HepG2 (cell line): Measurements from ENCODE around the gene ZNF213. TPM values are rescaled to one million over a fixed set of nuclear protein-coding genes. Genes with fewer than 3 reads are reported as not detected.

ENCODE experiments used
- AGO1 ChIP-seq: fragments of 200-400 bp; formaldehyde crosslinking; IDR thresholded peaks from 2 replicates; pipeline ENCODE4 v1.6.1; 2017; ENCODE audit warnings: mild to moderate bottlenecking, low read depth, low read length, moderate library complexity; ENCODE audit not compliant: poor library complexity, severe bottlenecking
- BRF2 ChIP-seq: sonication (generic); formaldehyde crosslinking; IDR thresholded peaks from 2 replicates; pipeline ENCODE4 v1.8.1; 2022; ENCODE audit warnings: mild to moderate bottlenecking, missing genetic modification reagents
- CHD4 ChIP-seq: fragments of 200-600 bp; sonication (generic); IDR thresholded peaks from 2 replicates; pipeline ENCODE4 v1.7.0; 2017; ENCODE audit warnings: mild to moderate bottlenecking, low read length, borderline replicate concordance
- FOXJ3 ChIP-seq: sonication (generic); formaldehyde crosslinking; IDR thresholded peaks from 2 replicates; pipeline ENCODE4 v1.4.0; 2020; ENCODE audit warnings: missing genetic modification reagents, mild to moderate bottlenecking, borderline replicate concordance
- HOXA9 ChIP-seq: sonication (generic); formaldehyde crosslinking; IDR thresholded peaks from 2 replicates; pipeline ENCODE4 v1.8.1; 2022; ENCODE audit warnings: missing genetic modification reagents, mild to moderate bottlenecking, moderate library complexity, borderline replicate concordance
- KMT2B ChIP-seq: IDR thresholded peaks from 2 replicates; pipeline ENCODE4 v1.6.1; 2016; ENCODE audit warnings: missing genetic modification reagents, missing compliant biosample characterization
- NAIF1 ChIP-seq: sonication (generic); formaldehyde crosslinking; IDR thresholded peaks from 2 replicates; pipeline ENCODE4 v1.5.0; 2020; ENCODE audit warnings: mild to moderate bottlenecking, missing genetic modification reagents, borderline replicate concordance
- RORA ChIP-seq: sonication (generic); formaldehyde crosslinking; IDR thresholded peaks from 2 replicates; pipeline ENCODE4 v1.5.0; 2020; ENCODE audit warnings: mild to moderate bottlenecking, missing genetic modification reagents, moderate library complexity
- SIN3B ChIP-seq: fragments of 150-350 bp; IDR thresholded peaks from 2 replicates; pipeline ENCODE4 v1.6.1; 2014; ENCODE audit warnings: low read length
- SOX5 ChIP-seq: IDR thresholded peaks from 2 replicates; pipeline ENCODE4 v1.6.1; 2016; ENCODE audit warnings: borderline replicate concordance
- SUZ12 ChIP-seq: fragments of 150-350 bp; IDR thresholded peaks from 2 replicates; pipeline ENCODE4 v1.6.1; 2014; ENCODE audit warnings: low read depth, low read length
- TERF1 ChIP-seq: sonication (generic); formaldehyde crosslinking; IDR thresholded peaks from 2 replicates; pipeline ENCODE4 v1.8.0; 2022; ENCODE audit warnings: mild to moderate bottlenecking, missing genetic modification reagents, moderate library complexity
- TFDP2 ChIP-seq: sonication (generic); formaldehyde crosslinking; IDR thresholded peaks from 2 replicates; pipeline ENCODE4 v1.4.0; 2020; ENCODE audit warnings: missing genetic modification reagents
- TSC22D2 ChIP-seq: sonication (generic); formaldehyde crosslinking; IDR thresholded peaks from 2 replicates; pipeline ENCODE4 v1.5.1; 2020; ENCODE audit warnings: missing genetic modification reagents, mild to moderate bottlenecking, borderline replicate concordance
- U2AF1 ChIP-seq: fragments of 200-400 bp; formaldehyde crosslinking; optimal IDR thresholded peaks from 2 replicates; pipeline ENCODE3; 2017; ENCODE audit warnings: mild to moderate bottlenecking, low read depth, low read length
- ZBTB38 ChIP-seq: sonication (generic); formaldehyde crosslinking; IDR thresholded peaks from 2 replicates; pipeline ENCODE4 v1.5.1; 2020; ENCODE audit warnings: mild to moderate bottlenecking, missing genetic modification reagents
- ZBTB42 ChIP-seq: sonication (generic); formaldehyde crosslinking; IDR thresholded peaks from 2 replicates; pipeline ENCODE4 v1.5.0; 2020; ENCODE audit warnings: mild to moderate bottlenecking, missing genetic modification reagents
- ZNF234 ChIP-seq: sonication (generic); formaldehyde crosslinking; conservative IDR thresholded peaks from 2 replicates; pipeline ENCODE4 v1.5.1; 2020; ENCODE audit warnings: mild to moderate bottlenecking, missing genetic modification reagents
- ZNF543 ChIP-seq: sonication (generic); formaldehyde crosslinking; IDR thresholded peaks from 2 replicates; pipeline ENCODE4 v1.4.0; 2020; ENCODE audit warnings: mild to moderate bottlenecking, missing genetic modification reagents
- ZNF552 ChIP-seq: sonication (generic); formaldehyde crosslinking; IDR thresholded peaks from 2 replicates; pipeline ENCODE4 v1.9.0; 2022; ENCODE audit warnings: missing genetic modification reagents, mild to moderate bottlenecking, borderline replicate concordance
- ZNF576 ChIP-seq: sonication (generic); formaldehyde crosslinking; IDR thresholded peaks from 2 replicates; pipeline ENCODE4 v1.4.0; 2020; ENCODE audit warnings: mild to moderate bottlenecking, missing genetic modification reagents
- polyA plus RNA-seq, 8 experiments: library from polyadenylated mRNA; depleted of rRNA in 3 of 8; stranded (reverse) in 7 of 8; unstranded in 1 of 8; fragments of >200 nt; fragmentation: Illumina TruSeq in 4 of 8; extraction: Trizol in 4 of 8; gene quantifications; 2 replicates each; pipeline versions ENCODE4 v1.2.1 to v1.2.3, GENCODE V29; 2011 to 2016; ENCODE audit warnings: low read depth in 4 of 8, missing spikeins in 1 of 8, mixed read lengths in 1 of 8; ENCODE audit not compliant: insufficient read depth in 1 of 8
- total RNA-seq, 5 experiments: library from RNA; depleted of rRNA; stranded (reverse); fragments of >200 nt; fragmentation: Illumina TruSeq; extraction: Trizol; gene quantifications; 2 replicates each; pipeline ENCODE4 v1.2.3, GENCODE V29; 2016; ENCODE audit warnings: low read depth in 1 of 5
- TF ChIP-seq, protein P1 (sequence below): sonication (generic); formaldehyde crosslinking; IDR thresholded peaks from 2 replicates; pipeline ENCODE4 v1.4.0; 2020; ENCODE audit warnings: mild to moderate bottlenecking, missing genetic modification reagents
- TF ChIP-seq, protein P2 (sequence below): sonication (generic); formaldehyde crosslinking; IDR thresholded peaks from 2 replicates; pipeline ENCODE4; 2020; ENCODE audit warnings: missing genetic modification reagents, mild to moderate bottlenecking, borderline replicate concordance

Gene ZNF213
- total and polyA plus RNA-seq, 2 of the 13 experiments (the other 11 are each of a cell fraction or from before 2014, with no cell fraction given): 0.59 to 0.97 TPM

DNA sequence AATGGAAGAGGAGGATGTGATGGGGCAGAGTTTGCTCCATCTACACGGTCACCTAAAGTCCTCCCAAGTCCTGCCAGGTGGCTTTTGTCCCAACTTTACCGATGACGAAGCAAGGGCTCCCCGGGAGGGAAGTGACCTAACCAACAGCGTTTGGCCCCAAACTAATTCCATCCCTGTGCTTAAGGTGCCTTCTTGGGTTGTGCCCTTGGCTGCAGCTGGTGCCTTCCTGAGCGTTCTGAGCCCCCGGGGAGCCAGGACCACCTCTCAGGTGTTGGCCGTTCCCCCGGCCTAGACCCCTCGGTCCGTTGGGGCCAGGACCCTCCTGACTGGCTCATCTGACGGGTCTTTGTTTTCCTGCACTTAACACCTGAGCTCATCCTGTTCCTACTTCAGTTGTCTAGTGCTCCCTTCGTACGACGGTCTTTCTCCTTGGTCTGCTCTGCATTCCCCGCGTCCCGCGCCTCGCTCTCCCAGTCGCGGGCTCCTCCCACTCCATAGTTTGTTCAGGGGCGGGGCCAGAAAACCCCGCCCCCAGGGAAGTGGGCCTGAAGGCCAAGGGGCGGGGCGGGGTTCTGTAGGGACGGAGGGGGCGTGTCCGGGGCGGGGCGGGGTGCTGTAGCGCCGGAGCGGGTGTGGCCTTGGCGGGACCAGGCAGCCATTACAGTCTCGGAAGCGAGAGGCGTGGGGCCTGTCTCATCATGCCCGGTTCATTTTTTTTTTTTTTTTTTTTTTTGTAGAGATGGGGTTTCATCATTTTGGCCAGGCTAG lies 34.9 kb upstream of the ZNF213 start (continued):
- TF ChIP-seq, protein P1, sequence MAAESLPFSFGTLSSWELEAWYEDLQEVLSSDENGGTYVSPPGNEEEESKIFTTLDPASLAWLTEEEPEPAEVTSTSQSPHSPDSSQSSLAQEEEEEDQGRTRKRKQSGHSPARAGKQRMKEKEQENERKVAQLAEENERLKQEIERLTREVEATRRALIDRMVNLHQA (CRISPR knock-in tag): no peak
- TF ChIP-seq FOXJ3 (CRISPR knock-in tag) (no peak), AGO1 (no peak), U2AF1 (no peak), NAIF1 (no peak), RORA (no peak), SOX5 (no peak), ZBTB38 (no peak), SIN3B (no peak), KMT2B (no peak), ZNF576 (no peak), ZNF543 (CRISPR knock-in tag) (no peak), ZNF552 (CRISPR knock-in tag) (no peak), TSC22D2 (no peak), TFDP2 (CRISPR knock-in tag) (peak; percentile 48), BRF2 (CRISPR knock-in tag) (no peak), SUZ12 (no peak), HOXA9 (CRISPR knock-in tag) (no peak), ZBTB42 (0 out of 2 replicates have a peak, but pooled peaks have one; percentile 39), TERF1 (no peak), ZNF234 (no peak), CHD4 (no peak)
- TF ChIP-seq, protein P2, sequence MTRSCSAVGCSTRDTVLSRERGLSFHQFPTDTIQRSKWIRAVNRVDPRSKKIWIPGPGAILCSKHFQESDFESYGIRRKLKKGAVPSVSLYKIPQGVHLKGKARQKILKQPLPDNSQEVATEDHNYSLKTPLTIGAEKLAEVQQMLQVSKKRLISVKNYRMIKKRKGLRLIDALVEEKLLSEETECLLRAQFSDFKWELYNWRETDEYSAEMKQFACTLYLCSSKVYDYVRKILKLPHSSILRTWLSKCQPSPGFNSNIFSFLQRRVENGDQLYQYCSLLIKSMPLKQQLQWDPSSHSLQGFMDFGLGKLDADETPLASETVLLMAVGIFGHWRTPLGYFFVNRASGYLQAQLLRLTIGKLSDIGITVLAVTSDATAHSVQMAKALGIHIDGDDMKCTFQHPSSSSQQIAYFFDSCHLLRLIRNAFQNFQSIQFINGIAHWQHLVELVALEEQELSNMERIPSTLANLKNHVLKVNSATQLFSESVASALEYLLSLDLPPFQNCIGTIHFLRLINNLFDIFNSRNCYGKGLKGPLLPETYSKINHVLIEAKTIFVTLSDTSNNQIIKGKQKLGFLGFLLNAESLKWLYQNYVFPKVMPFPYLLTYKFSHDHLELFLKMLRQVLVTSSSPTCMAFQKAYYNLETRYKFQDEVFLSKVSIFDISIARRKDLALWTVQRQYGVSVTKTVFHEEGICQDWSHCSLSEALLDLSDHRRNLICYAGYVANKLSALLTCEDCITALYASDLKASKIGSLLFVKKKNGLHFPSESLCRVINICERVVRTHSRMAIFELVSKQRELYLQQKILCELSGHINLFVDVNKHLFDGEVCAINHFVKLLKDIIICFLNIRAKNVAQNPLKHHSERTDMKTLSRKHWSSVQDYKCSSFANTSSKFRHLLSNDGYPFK (CRISPR knock-in tag): peak; percentile 45; the same call in 1 of the 2 replicates
